H1 (cell line): ENCODE results near the gene C20orf96. TPM values are rescaled to one million over a fixed set of nuclear protein-coding genes. Genes with fewer than 3 reads are reported as not detected.

Source experiments
- CEBPB ChIP-seq: IDR thresholded peaks from 2 replicates; pipeline ENCODE4 v1.6.1; 2012; ENCODE audit warnings: low read depth, low read length
- CHD1 ChIP-seq: IDR thresholded peaks from 2 replicates; pipeline ENCODE4 v1.6.1; 2012; ENCODE audit warnings: low read depth, low read length, improper control_type of control experiment
- CHD2 ChIP-seq: IDR thresholded peaks from 2 replicates; pipeline ENCODE4 v1.6.1; 2012; ENCODE audit warnings: low read length, improper control_type of control experiment
- CREB1 ChIP-seq: IDR thresholded peaks from 2 replicates; pipeline ENCODE4 v1.6.1; 2012; ENCODE audit warnings: inconsistent platforms
- HDAC6 ChIP-seq: IDR thresholded peaks from one replicate; pipeline ENCODE4 v1.7.1; 2012; ENCODE audit warnings: low read depth, mild to moderate bottlenecking, inconsistent platforms, low read length, moderate library complexity
- JUND ChIP-seq: IDR thresholded peaks from 2 replicates; pipeline ENCODE4 v1.6.1; 2011; ENCODE audit warnings: mild to moderate bottlenecking, improper control_type of control experiment, low read length
- KDM1A ChIP-seq: fragments of 200-600, 300-600 bp; sonication (generic); IDR thresholded peaks from 2 replicates; pipeline ENCODE4 v1.7.1; 2016; ENCODE audit warnings: mild to moderate bottlenecking, low read length, borderline replicate concordance
- PHF8 ChIP-seq: fragments of 200-600 bp; sonication (generic); conservative IDR thresholded peaks from 2 replicates; pipeline ENCODE4 v1.7.1; 2012; ENCODE audit warnings: low read depth, mild to moderate bottlenecking, inconsistent platforms, low read length, moderate library complexity
- RAD21 ChIP-seq, 2 experiments: IDR thresholded peaks in 1 of 2; conservative IDR thresholded peaks in 1 of 2; 2 replicates each; pipeline ENCODE4 v1.6.1; 2011; ENCODE audit warnings: low read depth in 2 of 2, low read length in 2 of 2, improper control_type of control experiment in 1 of 2, inconsistent platforms in 1 of 2, mild to moderate bottlenecking in 1 of 2, moderate library complexity in 1 of 2
- RFX5 ChIP-seq: IDR thresholded peaks from 2 replicates; pipeline ENCODE4 v1.6.1; 2011; ENCODE audit warnings: low read depth, low read length, improper control_type of control experiment, borderline replicate concordance
- SIRT6 ChIP-seq: IDR thresholded peaks from one replicate; pipeline ENCODE4 v1.7.1; 2012; ENCODE audit warnings: low read length, inconsistent platforms
- SIX5 ChIP-seq: IDR thresholded peaks from 2 replicates; pipeline ENCODE4 v1.6.1; 2011; ENCODE audit warnings: mild to moderate bottlenecking, low read depth, low read length
- SP1 ChIP-seq: IDR thresholded peaks from 2 replicates; pipeline ENCODE4 v1.6.1; 2011; ENCODE audit warnings: low read depth, low read length
- TAF1 ChIP-seq: IDR thresholded peaks from 2 replicates; pipeline ENCODE4 v1.6.1; 2011; ENCODE audit warnings: mild to moderate bottlenecking, low read depth, low read length
- TCF12 ChIP-seq: IDR thresholded peaks from 2 replicates; pipeline ENCODE4 v1.6.1; 2011; ENCODE audit warnings: low read depth, mild to moderate bottlenecking, low read length
- TEAD4 ChIP-seq: IDR thresholded peaks from 2 replicates; pipeline ENCODE4 v1.6.1; 2012; ENCODE audit warnings: low read depth, low read length, inconsistent platforms, mixed read lengths
- ZNF274 ChIP-seq: IDR thresholded peaks from 2 replicates; pipeline ENCODE4 v1.7.0; 2012; ENCODE audit warnings: low read length, borderline replicate concordance; ENCODE audit errors: extremely low read depth
- polyA plus RNA-seq, 7 experiments: library from polyadenylated mRNA; depleted of rRNA in 3 of 7; stranded (reverse) in 5 of 7; unstranded in 2 of 7; fragments of >200 nt in 5 of 7; fragments of 200-250 nt in 2 of 7; gene quantifications; 1 replicate in 5 of 7; 2 replicates in 1 of 7; 4 replicates in 1 of 7; pipeline versions ENCODE4 v1.2.1 to v1.2.3, GENCODE V29; 2011 to 2013; ENCODE audit warnings: missing spikeins in 2 of 7, mixed read lengths in 2 of 7
- total RNA-seq: library from RNA; stranded (reverse); fragmentation: NEBNext Ultra II Directional; extraction: Animal tissue kit (Norgen Biotek cat#: 25700); gene quantifications from 2 replicates; pipeline ENCODE4 v1.2.1, GENCODE V29; 2021
- TF ChIP-seq, protein P1 (sequence below): IDR thresholded peaks from 2 replicates; pipeline ENCODE4 v1.6.1; 2011; ENCODE audit warnings: low read depth, mild to moderate bottlenecking, low read length; ENCODE audit not compliant: insufficient read depth
- TF ChIP-seq, protein P2 (sequence below): IDR thresholded peaks from 2 replicates; pipeline ENCODE4 v1.6.1; 2012; ENCODE audit warnings: low read length, inconsistent platforms

The C20orf96 gene
- total and polyA plus RNA-seq, 2 of the 8 experiments (the other 6 are each of a cell fraction or from before 2014, with no cell fraction given) = 19.2 to 21.0 TPM

DNA sequence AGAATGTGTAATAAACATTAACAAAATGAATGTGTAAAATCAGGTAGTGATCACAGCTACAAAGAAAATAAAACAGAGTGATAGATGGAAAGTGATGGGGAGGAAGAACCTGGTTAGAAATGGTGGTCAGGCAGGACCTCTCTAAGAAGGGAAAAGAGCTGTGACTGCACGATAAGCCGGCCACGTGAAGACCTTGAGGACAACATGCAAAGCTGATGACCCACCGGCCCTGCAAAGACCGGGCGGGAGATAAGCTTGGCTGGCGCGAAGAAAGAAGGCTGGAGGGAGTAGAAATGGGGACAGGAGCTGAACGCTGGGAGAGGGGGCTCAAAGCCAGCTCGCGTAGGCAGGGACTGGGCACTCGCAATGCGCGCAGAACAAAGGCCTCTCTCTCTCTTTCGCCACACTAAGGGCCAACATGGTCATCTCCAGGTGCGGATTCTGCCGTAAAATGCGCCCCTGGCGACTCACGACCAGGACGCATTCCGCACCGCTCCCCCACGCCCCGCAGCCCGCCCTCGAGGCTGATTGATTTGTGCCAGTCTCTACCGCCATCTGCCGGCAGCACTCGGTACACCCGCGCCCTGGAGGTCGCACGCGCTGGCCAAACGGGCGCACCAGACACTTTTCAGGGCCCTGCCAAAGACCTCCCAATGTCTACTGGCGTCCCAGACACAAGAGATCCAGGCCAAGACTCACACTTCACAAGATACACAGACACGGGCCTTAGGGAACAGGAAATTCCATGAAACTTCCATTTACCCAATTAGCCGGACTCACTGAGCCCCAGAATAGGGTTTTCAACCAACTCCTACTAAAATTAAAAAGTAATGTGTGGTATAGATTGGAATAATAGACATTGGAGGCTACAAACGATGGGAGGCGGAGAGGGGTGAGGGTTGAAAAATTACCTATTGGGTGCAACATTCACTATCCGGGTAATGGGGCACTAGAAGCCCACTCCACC lies 23.7 kb downstream of the C20orf96 start (continued):
- TF ChIP-seq, protein P1, sequence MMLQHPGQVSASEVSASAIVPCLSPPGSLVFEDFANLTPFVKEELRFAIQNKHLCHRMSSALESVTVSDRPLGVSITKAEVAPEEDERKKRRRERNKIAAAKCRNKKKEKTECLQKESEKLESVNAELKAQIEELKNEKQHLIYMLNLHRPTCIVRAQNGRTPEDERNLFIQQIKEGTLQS = peak; percentile 64; the same call in 1 of the 2 replicates
- TF ChIP-seq JUND = 0 out of 2 replicates have a peak, but pooled peaks have one; percentile 30
- TF ChIP-seq TEAD4 = peak; percentile 89
- no peak for TF ChIP-seq ZNF274
- peak; percentile 60; the same call in 1 of the 2 replicates for TF ChIP-seq CEBPB
- TF ChIP-seq CHD1 = no peak
- TF ChIP-seq RFX5 = 0 out of 2 replicates have a peak, but pooled peaks have one; percentile 46
- TF ChIP-seq TAF1 = peak; percentile 89
- no peak for TF ChIP-seq SIRT6
- peak; percentile 64; the same call in 1 of the 2 replicates for TF ChIP-seq PHF8
- TF ChIP-seq CREB1 = peak; percentile 42; the same call in 1 of the 2 replicates
- TF ChIP-seq CHD2 = no peak
- TF ChIP-seq, protein P2, sequence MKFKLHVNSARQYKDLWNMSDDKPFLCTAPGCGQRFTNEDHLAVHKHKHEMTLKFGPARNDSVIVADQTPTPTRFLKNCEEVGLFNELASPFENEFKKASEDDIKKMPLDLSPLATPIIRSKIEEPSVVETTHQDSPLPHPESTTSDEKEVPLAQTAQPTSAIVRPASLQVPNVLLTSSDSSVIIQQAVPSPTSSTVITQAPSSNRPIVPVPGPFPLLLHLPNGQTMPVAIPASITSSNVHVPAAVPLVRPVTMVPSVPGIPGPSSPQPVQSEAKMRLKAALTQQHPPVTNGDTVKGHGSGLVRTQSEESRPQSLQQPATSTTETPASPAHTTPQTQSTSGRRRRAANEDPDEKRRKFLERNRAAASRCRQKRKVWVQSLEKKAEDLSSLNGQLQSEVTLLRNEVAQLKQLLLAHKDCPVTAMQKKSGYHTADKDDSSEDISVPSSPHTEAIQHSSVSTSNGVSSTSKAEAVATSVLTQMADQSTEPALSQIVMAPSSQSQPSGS = no peak
- TF ChIP-seq SP1 = peak; percentile 43; the same call in 1 of the 2 replicates
- no peak for TF ChIP-seq HDAC6
- no peak for TF ChIP-seq SIX5
- no peak for TF ChIP-seq KDM1A
- peak; percentile 95 for TF ChIP-seq RAD21 (IDR thresholded peaks at IDR 0.05 in 1 of 2, conservative IDR thresholded peaks at IDR 0.05 in 1 of 2; ENCODE audit: low read depth in 2 of 2, low read length in 2 of 2)
- TF ChIP-seq TCF12 = 0 out of 2 replicates have a peak, but pooled peaks have one; percentile 76
